GM12865 (cell line): ENCODE data around the gene ZNF692.

Experiments used
- DNase-seq: peaks from one replicate; pipeline ENCODE4 v3.0.0; 2010; ENCODE audit warnings: low read depth
- H3K4me3 ChIP-seq: 2 replicates; pipeline ENCODE4 v1.5.1; 2011; ENCODE audit warnings: mild to moderate bottlenecking, low read depth, low read length, control low read depth
- CTCF ChIP-seq: IDR thresholded peaks from 2 replicates; pipeline ENCODE4 v1.5.1; 2011; ENCODE audit warnings: low read length, control low read depth, low read depth, inconsistent platforms; ENCODE audit not compliant: insufficient read depth; ENCODE audit errors: missing control alignments

The ZNF692 gene

GRCh38 chr1:248820041-248820585 is 38.8 kb downstream of the ZNF692 start:
- no peak overlapping the region for H3K4me3 ChIP-seq
- TF ChIP-seq CTCF, result no peak
- no peak for DNase-seq

- TF ChIP-seq CTCF, result no peak
- H3K4me3 ChIP-seq, result no peak overlapping the region
- DNase-seq, result no peak
These were observed 40.1 kb downstream of the ZNF692 start for GRCh38 chr1:248818505-248819374.

GRCh38 chr1:248817065-248817464 is 41.8 kb downstream of the ZNF692 start:
- DNase-seq, result no peak
- H3K4me3 ChIP-seq, result no peak overlapping the region
- TF ChIP-seq CTCF, result no peak

- H3K4me3 ChIP-seq, result no peak overlapping the region
- DNase-seq, result no peak
- TF ChIP-seq CTCF, result no peak
These were observed 42.6 kb downstream of the ZNF692 start for GRCh38 chr1:248816042-248816851.

GRCh38 chr1:248815407-248816034 is 43.4 kb downstream of the ZNF692 start:
- H3K4me3 ChIP-seq, result no peak overlapping the region
- no peak for DNase-seq
- TF ChIP-seq CTCF, result no peak

- no peak for DNase-seq
- no peak overlapping the region for H3K4me3 ChIP-seq
- no peak for TF ChIP-seq CTCF
These were observed 44.5 kb downstream of the ZNF692 start for GRCh38 chr1:248814351-248814750.
